Limb (tissue), 2 donors: ENCODE measurements around the gene KCNJ6.
"Not testable (repeated sequence)": the region's sequence is repeated elsewhere in the genome, so short reads cannot be mapped to it uniquely, and the experiment has no call there.

ENCODE experiments used
- DNase-seq, 2 donors: peaks; one replicate each; pipeline ENCODE4 v3.0.0-alpha.2; 2016; ENCODE audit errors: extremely low spot score in 2 of 2

The KCNJ6 gene

GRCh38 chr21:37683396-37684114, 232.7 kb downstream of the KCNJ6 start:
- DNase-seq: no peak

GRCh38 chr21:37682966-37683365, 233.3 kb downstream of the KCNJ6 start:
- no peak for DNase-seq

DNA sequence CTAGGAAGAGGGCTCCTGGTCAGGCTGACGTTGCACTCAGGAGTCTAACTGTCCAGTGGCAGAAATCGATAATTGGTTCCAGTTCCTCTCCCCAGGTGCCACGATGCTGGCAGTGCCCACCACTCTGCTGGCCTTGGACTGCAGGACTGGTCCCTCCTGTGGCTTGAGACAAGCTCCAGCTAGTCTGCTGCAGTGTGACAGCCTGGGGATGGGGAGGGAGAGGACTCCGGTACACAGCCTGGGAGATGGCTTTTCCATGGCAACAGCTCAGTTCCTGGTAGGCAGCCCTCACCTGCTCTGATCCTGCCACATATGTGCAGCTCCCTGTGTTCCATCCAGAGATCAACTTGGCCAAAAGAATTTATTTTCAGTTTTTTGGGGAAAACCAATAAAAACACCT, 239.3 kb downstream of the KCNJ6 start:
- no peak for DNase-seq

DNA sequence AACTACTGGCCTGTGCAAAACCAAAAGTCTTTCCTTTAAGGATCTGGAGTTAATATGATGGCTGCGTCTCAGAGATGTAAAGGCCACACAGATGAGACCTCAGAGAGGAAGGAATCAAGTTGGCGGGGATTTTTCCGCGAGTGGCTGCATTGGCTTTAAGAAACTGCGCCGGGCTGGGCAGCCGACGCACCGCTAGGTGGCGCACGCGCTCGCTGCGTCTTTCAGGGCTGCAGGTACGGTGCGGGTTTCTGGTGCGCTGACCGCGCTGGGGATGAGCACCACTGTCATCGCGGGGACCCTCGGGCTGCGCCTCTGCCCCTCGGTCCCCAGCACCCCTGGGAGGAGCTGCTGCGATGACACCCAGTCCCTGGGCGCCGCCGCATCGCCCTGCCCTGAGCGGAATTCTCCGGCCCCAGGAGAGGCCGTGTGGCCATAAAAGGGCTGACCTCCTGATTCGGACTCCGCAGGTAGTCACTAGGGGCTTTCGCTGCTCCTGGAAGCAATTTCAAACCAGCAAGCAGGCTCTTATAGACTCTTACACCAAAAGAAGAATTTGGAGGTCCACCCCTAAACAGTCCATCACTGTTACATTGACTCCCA, 241.0 kb downstream of the KCNJ6 start:
- DNase-seq: peak in 1 of 2 donors; percentile 83

DNA sequence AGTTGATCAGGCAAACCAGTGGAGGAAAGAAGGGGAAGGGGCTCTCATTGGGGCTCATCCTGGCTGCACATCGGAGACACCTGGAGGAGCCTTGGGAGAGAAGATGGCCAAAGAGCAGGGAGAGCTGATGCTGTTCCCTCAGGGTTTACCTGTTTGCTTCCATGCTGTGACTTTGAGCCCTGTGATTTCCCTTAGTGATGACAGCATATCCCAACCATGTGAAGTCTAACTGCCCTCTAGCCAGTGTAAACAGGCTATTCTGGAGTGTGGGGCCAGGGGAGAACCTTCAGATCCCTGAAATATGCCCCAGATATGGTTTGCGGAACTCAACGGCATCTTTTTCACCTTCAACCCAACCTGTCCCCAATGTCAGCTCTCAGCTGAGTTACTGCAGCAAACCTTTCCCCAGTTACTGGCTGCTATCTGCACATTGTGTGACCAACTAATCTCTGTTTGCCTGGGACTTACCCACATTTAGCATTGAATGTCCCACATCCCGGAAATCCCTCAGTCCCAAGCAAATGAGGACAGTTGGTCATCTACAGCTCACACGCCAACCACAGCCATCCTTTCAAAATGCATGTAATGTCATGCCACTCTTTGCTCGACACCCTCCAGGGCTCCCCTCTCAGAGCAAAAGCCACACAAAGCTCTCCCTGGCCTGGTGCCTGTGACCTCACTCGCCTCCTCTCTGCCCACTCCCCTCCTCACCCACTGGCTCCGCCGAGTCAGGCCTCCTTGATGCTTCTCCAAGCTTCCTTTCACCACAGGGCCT, 242.3 kb downstream of the KCNJ6 start:
- no peak for DNase-seq

- no peak for DNase-seq
These were observed 244.9 kb downstream of the KCNJ6 start for GRCh38 chr21:37671381-37671780.

DNA sequence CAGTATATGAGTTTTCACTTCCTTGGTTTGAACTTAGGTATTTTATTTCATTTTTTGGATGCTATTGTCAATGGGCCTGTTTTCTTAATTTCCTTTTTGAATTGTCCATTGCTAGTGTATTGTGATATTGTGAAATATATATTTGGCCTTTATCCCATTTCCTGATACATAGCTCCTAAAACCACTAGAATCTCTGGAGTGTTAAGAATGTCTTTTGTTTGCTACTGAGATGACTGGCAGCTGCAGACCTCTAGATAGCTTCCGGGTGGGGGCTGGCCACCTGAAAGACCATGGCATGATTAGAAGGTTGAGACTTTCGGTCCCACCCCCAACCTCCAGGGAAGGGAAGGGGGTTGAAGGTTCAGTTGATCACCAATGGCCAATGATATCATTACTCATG, 245.4 kb downstream of the KCNJ6 start:
- DNase-seq: no peak

- DNase-seq: no peak
These were observed 247.0 kb downstream of the KCNJ6 start for GRCh38 chr21:37669249-37669648.

- no peak for DNase-seq
These were observed 247.6 kb downstream of the KCNJ6 start for GRCh38 chr21:37668462-37669239.

DNA sequence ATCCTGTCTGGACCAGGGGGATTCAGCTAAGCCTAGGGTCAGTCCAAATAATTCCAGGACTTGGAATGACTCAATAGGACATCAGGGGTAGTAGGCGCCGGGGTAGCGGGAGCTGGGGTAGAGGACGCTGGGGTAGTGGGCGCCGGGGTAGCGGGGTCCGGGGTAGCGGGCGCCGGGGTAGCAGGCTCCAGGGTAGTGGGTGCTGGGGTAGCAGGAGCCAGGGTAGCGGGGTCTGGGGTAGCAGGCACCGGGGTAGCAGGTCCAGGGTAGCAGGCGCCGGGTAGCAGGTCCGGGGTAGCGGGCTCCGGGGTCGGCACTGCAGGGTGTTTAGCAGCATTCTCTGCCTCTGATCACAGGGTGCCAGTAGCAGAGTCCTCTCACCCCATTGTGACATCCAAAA, 248.9 kb downstream of the KCNJ6 start:
- no peak for DNase-seq

- DNase-seq: no peak
These were observed 250.8 kb downstream of the KCNJ6 start for GRCh38 chr21:37665230-37666024.

- not testable (repeated sequence) for DNase-seq
These were observed 254.0 kb downstream of the KCNJ6 start for GRCh38 chr21:37662227-37662626.

- no peak for DNase-seq
These were observed 255.5 kb downstream of the KCNJ6 start for GRCh38 chr21:37660709-37661108.

GRCh38 chr21:37659874-37660273, 256.4 kb downstream of the KCNJ6 start:
- no peak for DNase-seq

GRCh38 chr21:37658817-37659458, 257.3 kb downstream of the KCNJ6 start:
- DNase-seq: peak in 1 of 2 donors; percentile 24

- no peak for DNase-seq
These were observed 258.0 kb downstream of the KCNJ6 start for GRCh38 chr21:37658121-37658816.

DNA sequence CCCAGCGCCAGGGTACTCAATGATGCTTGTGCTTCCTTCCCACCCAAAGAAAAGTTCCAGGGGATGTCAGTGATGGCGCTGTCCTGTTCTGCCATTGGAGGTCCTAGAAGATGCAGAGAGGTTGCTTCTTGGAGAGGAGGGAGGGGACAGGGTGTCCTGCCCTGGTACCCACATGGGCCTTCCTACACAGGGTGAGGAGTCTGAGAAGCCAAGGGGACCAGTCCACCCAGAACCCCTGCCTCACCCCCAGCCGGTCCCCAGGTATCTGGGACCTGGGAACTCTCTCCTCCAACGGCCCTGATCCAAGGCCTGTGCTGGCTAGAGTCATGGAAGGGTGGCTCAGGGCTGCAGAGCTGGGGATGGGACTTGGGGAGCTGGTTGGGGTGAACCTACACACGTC, 259.4 kb downstream of the KCNJ6 start:
- DNase-seq: no peak

GRCh38 chr21:37655611-37656300, 260.5 kb downstream of the KCNJ6 start:
- DNase-seq: no peak

- no peak for DNase-seq
These were observed 261.7 kb downstream of the KCNJ6 start for GRCh38 chr21:37654596-37654995.
